HG03457 (cell line): ENCODE measurements around the gene GIPC2.
"Not testable (repeated sequence)": the region's sequence is repeated elsewhere in the genome, so short reads cannot be mapped to it uniquely, and the experiment has no call there.

ENCODE experiments used
- ATAC-seq: cut with Tn5 transposase; IDR thresholded peaks from one replicate; pipeline ENCODE4 v1.9.1; 2021; ENCODE audit warnings: moderate number of reproducible peaks; ENCODE audit not compliant: unreplicated experiment

Gene GIPC2

GRCh38 chr1:78061825-78062523, 16.2 kb downstream of the GIPC2 start:
- no peak for ATAC-seq

- not testable (repeated sequence) for ATAC-seq
These were observed 19.1 kb downstream of the GIPC2 start for GRCh38 chr1:78064886-78065285.

- ATAC-seq, result no peak
These were observed 23.0 kb downstream of the GIPC2 start for GRCh38 chr1:78068681-78069283.

GRCh38 chr1:78069784-78070183, 24.0 kb downstream of the GIPC2 start:
- no peak for ATAC-seq

- no peak for ATAC-seq
These were observed 24.4 kb downstream of the GIPC2 start for GRCh38 chr1:78070210-78070609.

GRCh38 chr1:78070758-78071157, 25.0 kb downstream of the GIPC2 start:
- ATAC-seq, result no peak

- no peak for ATAC-seq
These were observed 25.9 kb downstream of the GIPC2 start for GRCh38 chr1:78071696-78072095.

- no peak for ATAC-seq
These were observed 26.4 kb downstream of the GIPC2 start for GRCh38 chr1:78072216-78072615.

- no peak for ATAC-seq
These were observed 27.7 kb downstream of the GIPC2 start for GRCh38 chr1:78073441-78073840.

- no peak for ATAC-seq
These were observed 29.9 kb downstream of the GIPC2 start for GRCh38 chr1:78075621-78076020.

GRCh38 chr1:78078358-78078757, 32.6 kb downstream of the GIPC2 start:
- no peak for ATAC-seq

GRCh38 chr1:78079580-78079979, 33.8 kb downstream of the GIPC2 start:
- no peak for ATAC-seq

GRCh38 chr1:78080767-78081166, 35.0 kb downstream of the GIPC2 start:
- ATAC-seq, result no peak

- ATAC-seq, result no peak
These were observed 36.5 kb downstream of the GIPC2 start for GRCh38 chr1:78081980-78082860.

GRCh38 chr1:78084639-78085038, 38.9 kb downstream of the GIPC2 start:
- not testable (repeated sequence) for ATAC-seq

GRCh38 chr1:78086697-78087096, 40.9 kb downstream of the GIPC2 start:
- ATAC-seq, result no peak

- ATAC-seq, result no peak
These were observed 42.2 kb downstream of the GIPC2 start for GRCh38 chr1:78088015-78088414.

GRCh38 chr1:78088486-78088885, 42.7 kb downstream of the GIPC2 start:
- no peak for ATAC-seq

GRCh38 chr1:78089010-78089409, 43.2 kb downstream of the GIPC2 start:
- no peak for ATAC-seq

GRCh38 chr1:78090472-78091133, 44.8 kb downstream of the GIPC2 start:
- no peak for ATAC-seq

GRCh38 chr1:78091215-78091813, 45.5 kb downstream of the GIPC2 start:
- ATAC-seq, result no peak
